OCI-LY1 (cell line): ENCODE results near the gene IL1RAP.

Experiments
- CTCF ChIP-seq: fragments of 200-600 bp; sonication (generic), shearing (Covaris generic); IDR thresholded peaks from 2 replicates; pipeline ENCODE4 v1.5.1; 2017; ENCODE audit warnings: mild to moderate bottlenecking, antibody characterized with exemption, low read length, moderate library complexity, mixed read lengths
- EZH2 ChIP-seq: fragments of 200-600 bp; sonication (generic), shearing (Covaris generic); IDR thresholded peaks from 2 replicates; pipeline ENCODE4 v1.8.0; 2017; ENCODE audit warnings: borderline replicate concordance, mixed run types, mild to moderate bottlenecking, antibody characterized with exemption, low read length, moderate library complexity, mixed read lengths

- TF ChIP-seq CTCF (no peak), EZH2 (no peak)
These were observed 1.2 kb upstream of the IL1RAP start for GRCh38 chr3:190512666-190513065.
